ENCODE measurements around the gene RPL10L. TPM values are rescaled to one million over a fixed set of nuclear protein-coding genes. Genes with fewer than 3 reads are reported as not detected.

The RPL10L gene
- not detected in 2 replicates for total RNA-seq
- long read RNA-seq: 0 reads

GRCh38 chr14:46651526-46652144 is at the start of gene RPL10L:
TSS of gene RPL10L (minus strand) at chr14:46651781. CDS start at chr14:46651736, 45 bp downstream.
- Mint-ChIP-seq H3K36me3 (ENCODE audit: insufficient read depth) (no peaks in the 10 kb centered on the region), H3K4me1 (ENCODE audit: low read depth) (peaks cover 11% of the 10 kb centered on the region), H3K27ac (no peak within 1 kb of the TSS), H3K9me3 (ENCODE audit: low read depth) (no peaks in the 10 kb centered on the region), H3K27me3 (no peaks in the 10 kb centered on the region), H3K4me3 (ENCODE audit: low read depth) (no peak within 1 kb of the TSS)
- no peak for DNase-seq (ENCODE audit: low spot score, unreplicated experiment)
- TF ChIP-seq CTCF (IDR thresholded peaks at IDR 0.05; ENCODE audit: unreplicated experiment): no peak

- no peak for DNase-seq (ENCODE audit: low spot score, unreplicated experiment)
Observed at GRCh38 chr14:46691819-46692218, 40.2 kb upstream of the RPL10L start.

GRCh38 chr14:46686652-46687051 is 35.1 kb upstream of the RPL10L start:
- no peaks in the 10 kb centered on the region for H3K27me3 Mint-ChIP-seq
- H3K4me1 Mint-ChIP-seq (ENCODE audit: low read depth): peaks cover 4% of the 10 kb centered on the region
- no peak overlapping the region for H3K4me3 Mint-ChIP-seq (ENCODE audit: low read depth)
- no peak for DNase-seq (ENCODE audit: low spot score, unreplicated experiment)
- H3K9me3 Mint-ChIP-seq (ENCODE audit: low read depth): peaks cover 25% of the 10 kb centered on the region
- H3K27ac Mint-ChIP-seq: no peak overlapping the region
- H3K36me3 Mint-ChIP-seq (ENCODE audit: insufficient read depth): peaks cover 3% of the 10 kb centered on the region
- no peak for TF ChIP-seq CTCF (IDR thresholded peaks at IDR 0.05; ENCODE audit: unreplicated experiment)

More at GRCh38 chr14:46691819-46692218, 40.2 kb upstream of the RPL10L start:
- no peak overlapping the region for H3K4me3 Mint-ChIP-seq (ENCODE audit: low read depth)
- no peaks in the 10 kb centered on the region for H3K9me3 Mint-ChIP-seq (ENCODE audit: low read depth)
- TF ChIP-seq CTCF (IDR thresholded peaks at IDR 0.05; ENCODE audit: unreplicated experiment): no peak
- no peak overlapping the region for H3K27ac Mint-ChIP-seq
- H3K4me1 Mint-ChIP-seq (ENCODE audit: low read depth): peaks cover 10% of the 10 kb centered on the region
- H3K27me3 Mint-ChIP-seq: no peaks in the 10 kb centered on the region
- no peaks in the 10 kb centered on the region for H3K36me3 Mint-ChIP-seq (ENCODE audit: insufficient read depth)

GRCh38 chr14:46672128-46672527 is 20.5 kb upstream of the RPL10L start:
- Mint-ChIP-seq H3K27me3 (no peaks in the 10 kb centered on the region), H3K36me3 (ENCODE audit: insufficient read depth) (no peaks in the 10 kb centered on the region), H3K4me3 (ENCODE audit: low read depth) (no peak overlapping the region), H3K27ac (no peak overlapping the region), H3K9me3 (ENCODE audit: low read depth) (peaks cover 3% of the 10 kb centered on the region), H3K4me1 (ENCODE audit: low read depth) (peaks cover 8% of the 10 kb centered on the region)
- DNase-seq (ENCODE audit: low spot score, unreplicated experiment): no peak
- no peak for TF ChIP-seq CTCF (IDR thresholded peaks at IDR 0.05; ENCODE audit: unreplicated experiment)

- no peak overlapping the region for H3K27ac Mint-ChIP-seq
- H3K27me3 Mint-ChIP-seq: no peaks in the 10 kb centered on the region
- H3K4me3 Mint-ChIP-seq (ENCODE audit: low read depth): no peak overlapping the region
Observed at GRCh38 chr14:46663382-46663781, 11.8 kb upstream of the RPL10L start.

More at GRCh38 chr14:46663382-46663781, 11.8 kb upstream of the RPL10L start:
- Mint-ChIP-seq H3K36me3 (ENCODE audit: insufficient read depth) (peaks cover 1% of the 10 kb centered on the region), H3K9me3 (ENCODE audit: low read depth) (peaks cover 8% of the 10 kb centered on the region), H3K4me1 (ENCODE audit: low read depth) (peaks cover 3% of the 10 kb centered on the region)
- no peak for DNase-seq (ENCODE audit: low spot score, unreplicated experiment)
- TF ChIP-seq CTCF (IDR thresholded peaks at IDR 0.05; ENCODE audit: unreplicated experiment): no peak
